WTC11 (cell line): Measurements from ENCODE around the gene PIM2. TPM values are rescaled to one million over a fixed set of nuclear protein-coding genes. Genes with fewer than 3 reads are reported as not detected.

Source experiments
- ATAC-seq: fragments of 200-7000 bp; cut with Tn5 transposase; 2 replicates; pipeline ENCODE4 v1.10.0; 2021; ENCODE audit warnings: mild to moderate bottlenecking, moderate library complexity
- CTCF ChIA-PET: fragments of 300-600 bp; sonication (Branson Sonifier 250); formaldehyde crosslinking; loops from one replicate; lab custom pipeline; 2021; ENCODE audit warnings: antibody characterized with exemption; lab: Charles Lee
- POLR2A ChIA-PET: fragments of 350-600 bp; sonication (Branson Sonifier 250); formaldehyde crosslinking; loops from one replicate; lab custom pipeline; 2021; ENCODE audit warnings: antibody characterized with exemption; lab: Charles Lee
- DNase-seq: peaks from one replicate; pipeline ENCODE4 v3.0.0; 2021; ENCODE audit warnings: low spot score
- H3K27ac Mint-ChIP-seq: 2 replicates; pipeline ENCODE4 v1.8.0; 2021; ENCODE audit warnings: mixed read lengths
- H3K27me3 Mint-ChIP-seq: 2 replicates; pipeline ENCODE4 v1.8.0; 2021; ENCODE audit warnings: low read depth, mild to moderate bottlenecking, moderate library complexity, mixed read lengths
- H3K36me3 Mint-ChIP-seq: 2 replicates; pipeline ENCODE4 v1.8.0; 2021; ENCODE audit warnings: mixed read lengths
- H3K4me1 Mint-ChIP-seq: 2 replicates; pipeline ENCODE4 v1.8.0; 2022; ENCODE audit warnings: mixed read lengths
- H3K4me3 Mint-ChIP-seq: 2 replicates; pipeline ENCODE4 v1.8.0; 2021; ENCODE audit warnings: mild to moderate bottlenecking, moderate library complexity, mixed read lengths
- H3K9me3 Mint-ChIP-seq: 2 replicates; pipeline ENCODE4 v1.8.0; 2021; ENCODE audit warnings: mixed read lengths
- AFF4 ChIP-seq: sonication (generic); formaldehyde crosslinking; IDR thresholded peaks from 2 replicates; pipeline ENCODE4 v1.8.1; 2023; ENCODE audit warnings: mild to moderate bottlenecking, missing genetic modification reagents, borderline replicate concordance
- AR ChIP-seq: fragments of 250-450 bp; sonication (Bioruptor Pico); IDR thresholded peaks from 2 replicates; pipeline ENCODE4 v1.9.0; 2021; ENCODE audit warnings: mild to moderate bottlenecking
- ATF1 ChIP-seq: sonication (generic); formaldehyde crosslinking; IDR thresholded peaks from 2 replicates; pipeline ENCODE4 v1.8.1; 2023; ENCODE audit warnings: mild to moderate bottlenecking, moderate library complexity, missing genetic modification reagents
- ATF3 ChIP-seq: sonication (generic); formaldehyde crosslinking; conservative IDR thresholded peaks from 2 replicates; pipeline ENCODE4 v1.8.1; 2022; ENCODE audit warnings: mild to moderate bottlenecking, missing genetic modification reagents
- ATF6 ChIP-seq: sonication (generic); formaldehyde crosslinking; IDR thresholded peaks from 2 replicates; pipeline ENCODE4 v1.8.1; 2023; ENCODE audit warnings: mild to moderate bottlenecking, missing genetic modification reagents
- CBFB ChIP-seq: sonication (generic); formaldehyde crosslinking; IDR thresholded peaks from 2 replicates; pipeline ENCODE4 v1.8.1; 2022; ENCODE audit warnings: mild to moderate bottlenecking, low read depth, missing genetic modification reagents
- HMGXB4 ChIP-seq: sonication (generic); formaldehyde crosslinking; IDR thresholded peaks from 2 replicates; pipeline ENCODE4 v1.8.1; 2023; ENCODE audit warnings: mild to moderate bottlenecking, moderate library complexity, missing genetic modification reagents
- MYBL2 ChIP-seq: sonication (generic); formaldehyde crosslinking; IDR thresholded peaks from 2 replicates; pipeline ENCODE4 v1.8.1; 2023; ENCODE audit warnings: mild to moderate bottlenecking, moderate library complexity, missing genetic modification reagents
- NFE2L1 ChIP-seq: sonication (generic); formaldehyde crosslinking; IDR thresholded peaks from 2 replicates; pipeline ENCODE4 v1.8.1; 2023; ENCODE audit warnings: missing genetic modification reagents
- ZNF138 ChIP-seq: sonication (generic); formaldehyde crosslinking; conservative IDR thresholded peaks from 2 replicates; pipeline ENCODE4 v1.8.1; 2022; ENCODE audit warnings: mild to moderate bottlenecking, moderate library complexity, missing genetic modification reagents
- ZNF423 ChIP-seq: fragments of 250-450 bp; sonication (Bioruptor Pico); IDR thresholded peaks from 2 replicates; pipeline ENCODE4 v2.1.2; 2022; ENCODE audit warnings: mild to moderate bottlenecking, moderate library complexity
- ZSCAN18 ChIP-seq: fragments of 250-450 bp; sonication (Bioruptor Pico); IDR thresholded peaks from 2 replicates; pipeline ENCODE4 v2.1.2; 2022; ENCODE audit warnings: mild to moderate bottlenecking, moderate library complexity
- total RNA-seq: library from RNA; stranded (reverse); gene quantifications from 3 replicates; pipeline ENCODE4 v1.2.3, GENCODE V29; 2021

Gene PIM2
- total RNA-seq, 1 experiment from 2014 or later: 146 TPM

GRCh38 chrX:48902135-48902534 is 16.7 kb downstream of the PIM2 start:
- Mint-ChIP-seq H3K4me3 (no peak overlapping the region), H3K9me3 (no peaks in the 10 kb centered on the region), H3K27me3 (no peaks in the 10 kb centered on the region), H3K27ac (no peak overlapping the region), H3K4me1 (0 out of 2 replicates have a peak, but pooled peaks cover 3% of the 10 kb centered on the region), H3K36me3 (peaks cover 19% of the 10 kb centered on the region)
- TF ChIP-seq AFF4 (CRISPR knock-in tag) (no peak), ATF1 (no peak), MYBL2 (CRISPR knock-in tag) (no peak), ZNF138 (no peak), ATF3 (CRISPR knock-in tag) (no peak), ZSCAN18 (CRISPR knock-in tag) (no peak), AR (CRISPR knock-in tag) (no peak), HMGXB4 (no peak), CBFB (CRISPR knock-in tag) (no peak)
- ChIA-PET CTCF (no interaction called here), POLR2A (no interaction called here)
- ATAC-seq (no peak), DNase-seq (no peak)

GRCh38 chrX:48901069-48901468 is 17.8 kb downstream of the PIM2 start:
- POLR2A ChIA-PET: no interaction called here
- peaks cover 19% of the 10 kb centered on the region for H3K36me3 Mint-ChIP-seq
- H3K4me3 Mint-ChIP-seq: no peak overlapping the region

More at GRCh38 chrX:48901069-48901468, 17.8 kb downstream of the PIM2 start:
- TF ChIP-seq NFE2L1 (CRISPR knock-in tag): no peak
- no peak for TF ChIP-seq ATF6 (CRISPR knock-in tag)
- no peak for TF ChIP-seq ZNF423 (CRISPR knock-in tag)
- no peak for ATAC-seq
- no peaks in the 10 kb centered on the region for H3K9me3 Mint-ChIP-seq
- CTCF ChIA-PET: no interaction called here
- 0 out of 2 replicates have a peak, but pooled peaks cover 11% of the 10 kb centered on the region for H3K4me1 Mint-ChIP-seq
- no peak for DNase-seq
- no peak overlapping the region for H3K27ac Mint-ChIP-seq
- H3K27me3 Mint-ChIP-seq: no peaks in the 10 kb centered on the region
